Activated effector memory CD4-positive, alpha-beta T cell treated with Interleukin-2 at 50 U/mL for 16 hours (primary cell): ENCODE measurements around the gene VEGFA.

ENCODE experiments used
- DNase-seq: peaks from one replicate; pipeline ENCODE4 v3.0.0-alpha.2; 2020

Gene VEGFA

GRCh38 chr6:43760210-43761168 lies 9.5 kb upstream of the VEGFA start:
- no peak for DNase-seq

DNA sequence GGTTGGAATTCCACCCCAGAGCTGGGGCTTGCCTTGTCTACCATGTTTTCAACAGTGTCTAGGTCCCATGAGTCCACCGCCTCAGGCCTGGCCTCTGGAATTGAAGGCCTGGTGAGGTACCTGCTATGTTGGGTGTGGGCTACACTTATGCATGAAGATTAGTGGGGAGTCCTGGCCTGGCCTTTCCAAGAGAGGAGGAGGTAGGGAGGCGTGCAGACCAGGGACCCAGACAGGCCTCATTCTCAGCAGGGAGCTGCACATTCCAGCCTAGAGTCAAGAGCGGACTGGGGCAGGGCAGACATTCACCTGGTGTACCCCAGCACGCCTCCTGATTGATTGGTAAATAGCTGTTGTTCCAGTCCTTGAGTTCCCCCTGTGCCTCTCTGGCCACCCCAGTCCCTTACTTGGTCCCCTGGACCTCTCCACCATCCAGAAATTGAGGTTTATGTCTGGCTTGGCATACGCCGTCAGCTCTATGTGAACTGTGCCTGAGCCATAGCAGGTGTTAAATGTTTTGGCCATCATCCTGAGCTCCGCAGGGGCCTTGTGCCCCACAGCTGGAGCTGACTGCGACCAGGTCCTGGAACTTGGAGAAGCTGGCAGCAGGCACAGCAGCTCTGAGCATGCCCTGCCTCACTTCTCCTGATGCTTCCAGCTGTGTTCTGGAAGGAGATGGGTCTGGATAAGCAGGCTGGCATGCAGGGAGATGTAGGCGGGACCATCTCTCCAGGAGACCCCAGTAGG lies 8.2 kb upstream of the VEGFA start:
- DNase-seq: no peak

GRCh38 chr6:43762410-43762768 lies 7.6 kb upstream of the VEGFA start:
- no peak for DNase-seq

GRCh38 chr6:43762966-43763695 lies 6.9 kb upstream of the VEGFA start:
- no peak for DNase-seq

GRCh38 chr6:43763812-43764522 lies 6.0 kb upstream of the VEGFA start:
- DNase-seq: no peak

DNA sequence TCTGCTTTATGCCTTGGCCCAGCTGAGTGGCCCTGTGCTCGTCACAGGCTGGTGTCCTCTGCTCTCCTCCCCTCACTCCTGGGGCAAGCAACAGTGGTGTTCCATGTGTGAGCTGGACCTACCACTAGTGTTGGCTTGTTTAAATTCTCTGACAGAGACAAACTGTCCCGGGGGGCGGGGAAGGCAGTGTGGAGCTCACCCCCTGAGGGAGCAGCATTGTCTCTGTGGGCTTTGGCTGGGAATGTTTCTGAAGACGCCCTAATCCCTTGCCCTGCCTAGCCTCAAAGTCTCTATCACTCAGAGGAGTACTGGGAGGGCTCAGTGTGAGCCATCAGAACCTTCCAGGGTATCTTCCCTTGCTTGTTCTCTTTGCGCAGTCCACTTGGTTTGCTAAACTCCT lies 5.2 kb upstream of the VEGFA start:
- DNase-seq: no peak

GRCh38 chr6:43765776-43766499 lies 4.1 kb upstream of the VEGFA start:
- no peak for DNase-seq

- no peak for DNase-seq
Measured at GRCh38 chr6:43766500-43766853, 3.5 kb upstream of the VEGFA start.

- DNase-seq: no peak
Measured at GRCh38 chr6:43766964-43767461, 3.0 kb upstream of the VEGFA start.

DNA sequence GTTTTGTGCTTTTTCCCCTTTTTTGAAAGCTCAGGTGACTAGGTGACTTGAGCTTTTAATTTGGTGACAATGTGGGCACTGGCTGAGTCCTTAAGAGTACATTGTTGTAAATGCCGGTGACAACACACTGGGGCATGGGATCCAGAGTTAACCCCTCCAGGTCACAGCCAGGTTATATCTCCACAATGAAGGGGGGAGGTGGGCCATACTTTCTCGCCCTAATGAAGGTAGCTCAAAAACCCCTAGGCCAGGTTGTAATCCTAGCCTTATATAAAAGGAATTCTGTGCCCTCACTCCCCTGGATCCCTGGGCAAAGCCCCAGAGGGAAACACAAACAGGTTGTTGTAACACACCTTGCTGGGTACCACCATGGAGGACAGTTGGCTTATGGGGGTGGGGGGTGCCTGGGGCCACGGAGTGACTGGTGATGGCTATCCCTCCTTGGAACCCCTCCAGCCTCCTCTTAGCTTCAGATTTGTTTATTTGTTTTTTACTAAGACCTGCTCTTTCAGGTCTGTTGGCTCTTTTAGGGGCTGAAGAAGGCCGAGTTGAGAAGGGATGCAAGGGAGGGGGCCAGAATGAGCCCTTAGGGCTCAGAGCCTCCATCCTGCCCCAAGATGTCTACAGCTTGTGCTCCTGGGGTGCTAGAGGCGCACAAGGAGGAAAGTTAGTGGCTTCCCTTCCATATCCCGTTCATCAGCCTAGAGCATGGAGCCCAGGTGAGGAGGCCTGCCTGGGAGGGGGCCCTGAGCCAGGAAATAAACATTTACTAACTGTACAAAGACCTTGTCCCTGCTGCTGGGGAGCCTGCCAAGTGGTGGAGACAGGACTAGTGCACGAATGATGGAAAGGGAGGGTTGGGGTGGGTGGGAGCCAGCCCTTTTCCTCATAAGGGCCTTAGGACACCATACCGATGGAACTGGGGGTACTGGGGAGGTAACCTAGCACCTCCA lies 2.2 kb upstream of the VEGFA start:
- no peak for DNase-seq

DNA sequence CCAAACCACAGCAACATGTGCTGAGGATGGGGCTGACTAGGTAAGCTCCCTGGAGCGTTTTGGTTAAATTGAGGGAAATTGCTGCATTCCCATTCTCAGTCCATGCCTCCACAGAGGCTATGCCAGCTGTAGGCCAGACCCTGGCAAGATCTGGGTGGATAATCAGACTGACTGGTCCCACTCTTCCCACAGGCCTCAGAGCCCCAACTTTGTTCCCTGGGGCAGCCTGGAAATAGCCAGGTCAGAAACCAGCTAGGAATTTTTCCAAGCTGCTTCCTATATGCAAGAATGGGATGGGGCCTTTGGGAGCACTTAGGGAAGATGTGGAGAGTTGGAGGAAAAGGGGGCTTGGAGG lies 1.5 kb upstream of the VEGFA start:
- no peak for DNase-seq

GRCh38 chr6:43768983-43769525 lies 957 bp upstream of the VEGFA start:
- DNase-seq: no peak

DNA sequence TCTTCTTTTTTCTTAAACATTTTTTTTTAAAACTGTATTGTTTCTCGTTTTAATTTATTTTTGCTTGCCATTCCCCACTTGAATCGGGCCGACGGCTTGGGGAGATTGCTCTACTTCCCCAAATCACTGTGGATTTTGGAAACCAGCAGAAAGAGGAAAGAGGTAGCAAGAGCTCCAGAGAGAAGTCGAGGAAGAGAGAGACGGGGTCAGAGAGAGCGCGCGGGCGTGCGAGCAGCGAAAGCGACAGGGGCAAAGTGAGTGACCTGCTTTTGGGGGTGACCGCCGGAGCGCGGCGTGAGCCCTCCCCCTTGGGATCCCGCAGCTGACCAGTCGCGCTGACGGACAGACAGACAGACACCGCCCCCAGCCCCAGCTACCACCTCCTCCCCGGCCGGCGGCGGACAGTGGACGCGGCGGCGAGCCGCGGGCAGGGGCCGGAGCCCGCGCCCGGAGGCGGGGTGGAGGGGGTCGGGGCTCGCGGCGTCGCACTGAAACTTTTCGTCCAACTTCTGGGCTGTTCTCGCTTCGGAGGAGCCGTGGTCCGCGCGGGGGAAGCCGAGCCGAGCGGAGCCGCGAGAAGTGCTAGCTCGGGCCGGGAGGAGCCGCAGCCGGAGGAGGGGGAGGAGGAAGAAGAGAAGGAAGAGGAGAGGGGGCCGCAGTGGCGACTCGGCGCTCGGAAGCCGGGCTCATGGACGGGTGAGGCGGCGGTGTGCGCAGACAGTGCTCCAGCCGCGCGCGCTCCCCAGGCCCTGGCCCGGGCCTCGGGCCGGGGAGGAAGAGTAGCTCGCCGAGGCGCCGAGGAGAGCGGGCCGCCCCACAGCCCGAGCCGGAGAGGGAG lies 580 bp downstream of the VEGFA start:
- DNase-seq: peak; percentile 6

- peak; percentile 41 for DNase-seq
Measured at GRCh38 chr6:43771210-43771857, 1.3 kb downstream of the VEGFA start.

GRCh38 chr6:43771858-43772680 lies 2.1 kb downstream of the VEGFA start:
- DNase-seq: peak; percentile 31

GRCh38 chr6:43772681-43773049 lies 2.7 kb downstream of the VEGFA start:
- DNase-seq: no peak

- DNase-seq: peak; percentile 11
Measured at GRCh38 chr6:43773050-43773979, 3.3 kb downstream of the VEGFA start.
